ENCODE data around the gene LAMA2. TPM values are rescaled to one million over a fixed set of nuclear protein-coding genes. Genes with fewer than 3 reads are reported as not detected.
A peak's percentile ranks its signal among the peaks of the same experiment; 100 is the strongest.

The LAMA2 gene
- total and polyA plus RNA-seq, 2 of the 13 experiments (the other 11 are each of a cell fraction or from before 2014, with no cell fraction given) = 0.11 to 0.28 TPM

DNA sequence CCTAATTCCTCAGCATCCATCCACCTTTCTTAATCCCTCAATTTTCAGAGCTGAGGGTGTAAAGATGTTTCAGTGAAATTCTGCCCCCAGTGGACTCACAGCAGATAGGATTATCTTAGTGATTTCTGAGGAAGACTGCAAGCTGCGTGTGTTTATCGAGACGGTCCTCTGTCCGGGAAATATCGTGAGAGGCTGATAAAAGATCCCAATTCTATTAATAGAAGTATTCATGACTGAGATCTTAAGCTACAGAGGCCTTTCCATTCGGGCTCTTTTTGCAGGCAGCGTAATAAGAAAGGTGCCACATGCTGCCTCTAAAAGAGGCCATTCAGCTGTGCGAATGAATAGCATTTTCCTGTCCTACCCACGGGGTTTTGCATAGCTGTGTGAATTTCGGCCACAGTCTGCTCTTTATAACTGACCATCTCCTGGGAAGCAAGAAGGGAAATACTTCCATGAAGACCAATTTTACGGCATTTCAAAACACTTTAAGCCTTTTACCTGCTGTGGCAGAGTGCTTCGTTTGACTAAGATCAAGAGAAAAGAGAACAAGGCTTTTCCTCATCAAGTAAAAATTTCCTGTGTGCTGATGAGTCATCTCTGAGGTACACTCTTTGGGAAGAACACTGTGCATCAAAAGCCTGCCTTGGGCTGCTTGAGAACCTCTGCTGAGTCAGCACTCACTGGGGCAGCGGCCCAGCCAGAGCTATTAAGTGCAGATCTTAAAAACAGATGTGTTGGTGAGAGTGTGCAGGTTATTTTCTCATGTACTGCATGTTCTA lies 618.2 kb downstream of the LAMA2 start (continued):
- TF ChIP-seq, protein P1, sequence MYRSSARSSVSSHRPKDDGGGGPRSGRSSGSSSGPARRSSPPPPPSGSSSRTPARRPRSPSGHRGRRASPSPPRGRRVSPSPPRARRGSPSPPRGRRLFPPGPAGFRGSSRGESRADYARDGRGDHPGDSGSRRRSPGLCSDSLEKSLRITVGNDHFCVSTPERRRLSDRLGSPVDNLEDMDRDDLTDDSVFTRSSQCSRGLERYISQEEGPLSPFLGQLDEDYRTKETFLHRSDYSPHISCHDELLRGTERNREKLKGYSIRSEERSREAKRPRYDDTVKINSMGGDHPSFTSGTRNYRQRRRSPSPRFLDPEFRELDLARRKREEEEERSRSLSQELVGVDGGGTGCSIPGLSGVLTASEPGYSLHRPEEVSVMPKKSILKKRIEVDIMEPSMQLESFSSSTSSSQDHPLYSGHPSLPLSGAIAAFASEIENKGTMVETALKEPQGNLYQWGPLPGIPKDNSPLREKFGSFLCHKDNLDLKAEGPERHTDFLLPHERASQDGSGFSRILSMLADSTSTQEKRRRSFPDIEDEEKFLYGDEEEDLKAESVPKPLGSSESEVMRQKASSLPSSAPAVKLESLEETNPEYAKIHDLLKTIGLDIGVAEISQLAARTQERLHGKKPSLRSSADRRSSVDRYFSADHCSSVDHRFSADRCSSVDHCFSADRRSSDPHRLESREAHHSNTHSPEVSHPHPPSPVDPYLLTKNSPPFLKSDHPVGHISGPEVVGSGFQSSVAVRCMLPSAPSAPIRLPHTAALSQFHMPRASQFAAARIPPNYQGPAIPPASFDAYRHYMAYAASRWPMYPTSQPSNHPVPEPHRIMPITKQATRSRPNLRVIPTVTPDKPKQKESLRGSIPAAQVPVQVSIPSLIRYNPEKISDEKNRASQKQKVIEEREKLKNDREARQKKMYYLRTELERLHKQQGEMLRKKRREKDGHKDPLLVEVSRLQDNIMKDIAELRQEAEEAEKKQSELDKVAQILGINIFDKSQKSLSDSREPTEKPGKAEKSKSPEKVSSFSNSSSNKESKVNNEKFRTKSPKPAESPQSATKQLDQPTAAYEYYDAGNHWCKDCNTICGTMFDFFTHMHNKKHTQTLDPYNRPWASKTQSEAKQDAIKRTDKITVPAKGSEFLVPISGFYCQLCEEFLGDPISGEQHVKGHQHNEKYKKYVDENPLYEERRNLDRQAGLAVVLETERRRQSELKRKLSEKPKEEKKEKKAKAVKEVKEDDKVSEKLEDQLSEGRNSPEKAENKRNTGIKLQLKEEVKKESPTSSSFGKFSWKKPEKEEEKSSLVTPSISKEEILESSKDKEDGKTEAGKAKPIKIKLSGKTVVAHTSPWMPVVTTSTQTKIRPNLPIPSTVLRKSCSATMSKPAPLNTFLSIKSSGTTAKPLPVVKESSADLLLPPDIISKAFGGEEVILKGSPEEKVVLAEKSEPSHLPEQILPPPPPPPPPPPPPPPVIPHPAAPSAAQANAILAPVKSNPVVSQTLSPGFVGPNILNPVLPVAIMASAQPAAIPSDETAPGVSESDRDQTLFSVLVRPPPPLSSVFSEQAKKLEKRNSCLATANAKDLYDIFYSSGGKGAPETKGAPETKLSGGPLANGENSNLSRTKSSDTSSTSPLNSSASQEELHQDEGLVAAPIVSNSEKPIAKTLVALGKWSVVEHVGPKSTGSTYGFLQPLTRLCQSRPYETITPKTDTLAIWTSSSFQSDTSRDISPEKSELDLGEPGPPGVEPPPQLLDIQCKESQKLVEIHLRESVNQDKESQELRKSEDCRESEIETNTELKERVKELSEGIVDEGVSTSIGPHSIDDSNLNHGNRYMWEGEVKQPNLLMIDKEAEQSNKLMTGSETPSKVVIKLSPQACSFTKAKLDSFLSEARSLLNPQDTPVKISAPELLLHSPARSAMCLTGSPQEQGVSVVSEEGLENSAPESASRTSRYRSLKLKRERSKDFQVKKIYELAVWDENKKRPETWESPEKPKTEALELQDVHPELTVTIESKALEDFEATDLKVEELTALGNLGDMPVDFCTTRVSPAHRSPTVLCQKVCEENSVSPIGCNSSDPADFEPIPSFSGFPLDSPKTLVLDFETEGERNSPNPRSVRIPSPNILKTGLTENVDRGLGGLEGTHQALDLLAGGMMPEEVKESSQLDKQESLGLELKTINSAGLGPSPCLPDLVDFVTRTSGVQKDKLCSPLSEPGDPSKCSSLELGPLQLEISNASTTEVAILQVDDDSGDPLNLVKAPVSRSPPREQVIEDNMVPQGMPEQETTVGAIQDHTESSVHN (CRISPR knock-in tag; IDR thresholded peaks at IDR 0.05) = no peak
- no peak for TF ChIP-seq ZFX (CRISPR knock-in tag; IDR thresholded peaks at IDR 0.05; ENCODE audit: low read depth)
- TF ChIP-seq ZNF564 (CRISPR knock-in tag; IDR thresholded peaks at IDR 0.05) = no peak
- TF ChIP-seq ZNF589 (CRISPR knock-in tag; conservative IDR thresholded peaks at IDR 0.05) = no peak
- no peak for TF ChIP-seq GATA4 (IDR thresholded peaks at IDR 0.05; ENCODE audit: borderline replicate concordance, low read depth)
- 0 out of 2 replicates have a peak, but pooled peaks have one; percentile 36 for TF ChIP-seq ZNF331 (CRISPR knock-in tag; IDR thresholded peaks at IDR 0.05)
- TF ChIP-seq CBX1 (IDR thresholded peaks at IDR 0.05; ENCODE audit: low read depth) = no peak
- TF ChIP-seq HES4 (CRISPR knock-in tag; IDR thresholded peaks at IDR 0.05; ENCODE audit: borderline replicate concordance) = no peak
- no peak for TF ChIP-seq ZNF773 (CRISPR knock-in tag; IDR thresholded peaks at IDR 0.05; ENCODE audit: borderline replicate concordance)
- TF ChIP-seq SMAD1 (CRISPR knock-in tag; IDR thresholded peaks at IDR 0.05; ENCODE audit: borderline replicate concordance, low read depth) = no peak
- no peak for TF ChIP-seq SNAI1 (CRISPR knock-in tag; IDR thresholded peaks at IDR 0.05; ENCODE audit: borderline replicate concordance)
- no peak for TF ChIP-seq MED13 (CRISPR knock-in tag; IDR thresholded peaks at IDR 0.05)
- TF ChIP-seq POGK (CRISPR knock-in tag; conservative IDR thresholded peaks at IDR 0.05) = no peak

Measured in HepG2 (cell line).